GM19238 (cell line): ENCODE measurements around the gene HAP1.
A peak's percentile ranks its signal among the peaks of the same experiment; 100 is the strongest.

ENCODE experiments used
- DNase-seq: peaks from one replicate; pipeline ENCODE4 v3.0.0; 2011; ENCODE audit warnings: low spot score; ENCODE audit not compliant: insufficient read length

HAP1 gene

DNA sequence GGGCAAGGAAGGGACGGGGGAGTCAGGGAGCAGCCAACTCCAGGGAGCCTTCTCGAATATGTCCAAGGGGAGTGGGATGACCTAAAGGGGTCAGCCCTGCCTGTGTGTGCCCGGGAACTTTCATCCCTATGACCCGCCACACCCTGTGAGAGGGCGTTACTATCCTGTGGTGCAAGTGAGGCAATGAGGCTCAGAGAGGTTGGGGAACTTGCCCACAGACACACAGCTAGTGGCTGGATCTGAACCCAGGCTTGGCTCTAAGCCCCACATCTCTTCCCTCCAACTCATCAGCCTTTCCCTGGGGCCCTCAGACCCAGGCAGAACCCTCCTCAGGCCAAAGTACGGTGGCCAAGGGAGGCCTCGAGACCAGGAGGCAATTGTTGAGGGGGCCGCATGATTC lies 28.9 kb upstream of the HAP1 start:
- no peak for DNase-seq

DNA sequence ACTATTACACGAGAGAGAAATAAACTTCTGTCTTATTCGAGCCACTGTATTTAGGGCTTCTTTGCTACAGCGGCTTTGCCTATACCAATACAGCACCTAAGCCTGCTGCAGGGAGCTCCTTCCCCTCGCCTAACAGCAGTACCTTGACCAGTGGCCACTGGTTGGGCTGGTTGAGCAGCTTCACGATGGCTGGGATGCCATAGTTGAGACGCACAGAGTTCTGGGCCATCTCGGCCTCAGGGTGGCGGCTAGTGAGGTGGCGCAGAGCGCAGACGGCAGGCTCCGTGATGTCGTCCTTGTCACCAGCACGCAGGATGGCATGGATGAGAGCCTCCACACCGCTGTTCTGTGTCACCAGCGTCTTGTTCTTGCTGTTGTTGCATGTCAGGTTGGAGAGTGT lies 28.4 kb upstream of the HAP1 start:
- DNase-seq = no peak

DNA sequence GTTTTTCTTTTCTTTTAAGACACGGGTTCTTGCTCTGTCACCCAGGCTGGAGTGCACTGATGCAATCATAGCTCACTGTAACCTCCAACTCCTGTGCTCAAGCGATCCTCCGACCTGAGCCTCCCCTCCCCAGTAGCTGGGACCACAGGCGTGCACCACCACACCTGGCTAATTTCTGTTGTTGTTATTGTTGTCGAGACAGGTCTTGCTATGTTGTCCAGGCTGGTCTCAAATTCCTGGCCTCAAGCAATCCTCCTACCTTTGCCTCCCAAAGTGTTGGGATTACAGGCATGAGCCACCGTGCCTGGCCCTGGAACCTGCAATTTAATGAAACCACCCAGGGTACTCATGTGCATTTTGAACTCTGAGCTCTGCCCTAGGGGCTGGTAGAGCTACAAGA lies 27.9 kb upstream of the HAP1 start:
- DNase-seq = no peak

DNA sequence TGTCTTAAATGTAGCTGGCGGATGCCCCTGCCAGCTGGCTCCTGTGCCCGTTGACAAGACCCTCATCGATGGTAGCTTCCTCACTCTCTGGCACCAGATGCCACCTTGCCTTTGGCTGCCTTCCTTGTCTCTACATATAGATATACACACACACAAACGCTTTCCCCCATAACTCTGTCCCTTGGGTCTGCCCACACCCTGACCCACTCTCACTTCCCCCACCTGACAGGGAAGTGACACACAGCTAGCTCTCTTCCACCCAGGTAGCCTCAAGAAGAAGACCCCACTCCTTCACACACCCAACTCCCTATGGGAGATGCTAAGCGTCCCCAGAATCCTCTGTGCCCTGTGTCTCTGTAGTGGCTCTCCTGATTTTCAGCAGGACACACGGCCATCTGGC lies 26.4 kb upstream of the HAP1 start:
- DNase-seq = no peak

DNA sequence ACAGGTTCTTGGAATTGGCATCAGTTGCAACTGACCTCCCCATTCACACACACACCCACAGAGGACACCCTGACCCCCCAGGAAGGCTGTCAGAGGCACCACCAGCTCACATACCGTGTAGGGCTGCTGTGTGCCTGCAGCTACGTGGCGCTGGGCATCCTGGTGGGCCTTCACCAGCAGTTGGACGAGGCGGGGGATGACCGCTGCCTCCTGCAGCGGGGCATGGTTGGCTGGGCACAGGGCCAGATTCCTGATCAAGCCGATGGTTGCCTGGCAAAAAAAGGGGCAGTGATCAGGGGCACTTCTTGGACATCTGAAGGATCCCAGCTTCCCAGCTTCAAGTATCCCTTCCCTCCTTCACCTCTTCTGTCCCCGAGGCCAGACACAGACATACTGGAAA lies 24.2 kb upstream of the HAP1 start:
- no peak for DNase-seq

DNA sequence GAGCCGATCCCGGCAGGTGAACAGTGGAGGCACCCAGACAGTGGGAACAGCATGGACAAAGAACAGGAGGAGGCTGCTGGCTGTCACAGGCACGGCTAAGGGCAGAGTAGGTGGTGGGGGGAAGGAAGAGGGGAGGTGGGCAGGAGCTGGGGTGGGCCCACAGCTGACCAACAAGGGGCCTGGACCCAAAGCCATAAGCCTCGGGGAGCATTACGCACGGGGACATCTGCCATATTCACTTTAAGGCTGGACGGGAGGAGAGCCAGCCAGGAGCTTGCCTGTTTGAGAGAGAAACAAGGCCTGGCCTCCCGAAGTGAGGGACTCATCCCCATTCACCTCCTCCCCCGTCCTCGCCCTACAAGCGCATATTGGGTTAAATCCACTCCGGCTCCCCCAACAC lies 19.6 kb upstream of the HAP1 start:
- DNase-seq = no peak

DNA sequence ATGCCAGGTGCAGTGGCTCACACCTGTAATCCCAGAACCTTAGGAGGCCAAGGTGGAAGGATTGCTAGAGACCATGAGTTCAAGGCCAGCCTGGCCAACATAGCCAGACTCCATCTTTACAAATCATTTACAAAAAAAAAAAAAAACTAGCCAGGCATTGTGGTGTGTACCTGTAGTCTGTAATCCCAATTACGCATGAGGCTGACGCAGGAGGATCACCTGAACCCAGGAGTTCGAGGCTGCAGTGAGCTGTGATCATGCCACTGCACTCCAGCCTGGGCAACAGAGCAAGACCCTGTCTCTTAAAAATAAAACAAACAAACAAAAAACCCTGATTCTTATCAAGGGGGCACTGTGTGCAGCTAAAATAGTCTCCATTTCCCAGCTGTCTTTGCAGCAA lies 16.8 kb upstream of the HAP1 start:
- DNase-seq = no peak

DNA sequence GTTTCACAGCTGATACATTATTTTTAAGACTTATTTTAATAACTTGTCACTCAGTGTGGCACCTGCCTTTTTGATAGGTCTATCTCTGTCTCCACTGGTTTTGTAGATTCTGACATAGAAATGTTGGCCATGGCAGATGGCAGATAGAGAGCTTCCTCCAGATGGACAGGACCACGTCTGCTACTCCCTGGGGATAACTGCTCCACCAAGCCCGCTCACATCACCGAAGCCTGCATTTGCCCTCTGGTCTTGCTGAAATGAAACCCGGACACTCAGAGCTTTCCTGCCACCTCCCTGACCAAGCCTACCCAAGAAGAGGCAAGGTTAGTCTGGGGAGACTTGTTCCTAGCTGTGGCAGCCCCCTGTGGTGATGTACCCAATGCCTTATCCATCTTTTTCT lies 16.4 kb upstream of the HAP1 start:
- no peak for DNase-seq

DNA sequence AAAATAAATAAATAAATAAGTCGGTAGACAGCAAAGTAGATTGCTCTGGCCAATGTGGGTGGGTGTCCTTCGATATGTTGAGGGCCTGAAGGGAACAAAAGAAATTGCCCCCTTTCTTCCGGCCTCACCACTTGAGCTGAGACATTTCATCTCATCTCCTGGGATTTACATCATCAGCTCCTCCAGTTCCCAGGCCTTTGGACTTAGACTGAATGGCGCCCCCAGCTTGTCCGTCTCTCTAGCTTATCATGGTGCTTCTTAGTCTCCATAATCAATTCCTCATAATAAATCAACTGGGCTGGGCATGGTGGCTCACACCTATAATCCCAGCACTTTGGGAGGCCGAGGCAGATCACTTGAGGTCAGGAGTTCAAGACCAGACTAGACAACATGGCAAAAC lies 13.8 kb upstream of the HAP1 start:
- DNase-seq = no peak

DNA sequence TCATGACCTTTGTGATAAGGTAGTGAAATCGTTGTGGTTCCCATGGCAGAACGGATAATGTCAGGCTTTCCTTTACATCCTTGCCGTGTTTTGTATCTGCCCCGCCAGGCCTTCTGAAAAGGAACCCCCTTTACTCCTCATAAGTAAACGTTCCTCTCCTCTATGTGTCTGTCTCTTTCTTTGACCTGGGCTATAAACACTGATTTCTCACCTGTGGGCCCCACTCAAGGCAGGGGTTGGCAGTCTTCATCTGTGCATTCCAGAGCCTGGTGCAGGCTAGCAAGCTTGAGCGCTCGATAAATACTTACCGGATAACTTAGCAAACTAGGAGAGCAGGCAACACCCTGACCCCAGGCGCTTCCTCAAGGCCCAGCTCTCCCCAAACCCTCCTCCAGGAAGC lies 7.3 kb upstream of the HAP1 start:
- DNase-seq = no peak

DNA sequence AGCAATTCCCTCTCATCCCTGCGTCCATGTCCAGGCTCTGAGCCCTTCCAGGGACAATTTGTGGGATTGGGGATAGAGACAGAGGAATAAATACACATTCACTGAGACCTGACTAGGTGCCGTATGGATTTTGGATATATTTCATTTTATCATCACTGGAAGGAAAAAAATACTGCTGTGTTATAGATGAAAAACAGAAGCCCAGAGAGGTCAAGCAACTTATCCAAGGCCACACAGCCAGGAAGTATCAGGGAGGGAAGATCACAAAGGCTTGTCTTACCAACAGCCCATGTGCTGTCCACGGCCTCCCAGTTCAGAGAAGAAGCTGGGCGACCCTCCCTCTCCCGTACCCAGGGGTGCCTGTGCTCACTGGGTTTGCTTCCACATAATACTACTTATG lies 6.1 kb upstream of the HAP1 start:
- no peak for DNase-seq

DNA sequence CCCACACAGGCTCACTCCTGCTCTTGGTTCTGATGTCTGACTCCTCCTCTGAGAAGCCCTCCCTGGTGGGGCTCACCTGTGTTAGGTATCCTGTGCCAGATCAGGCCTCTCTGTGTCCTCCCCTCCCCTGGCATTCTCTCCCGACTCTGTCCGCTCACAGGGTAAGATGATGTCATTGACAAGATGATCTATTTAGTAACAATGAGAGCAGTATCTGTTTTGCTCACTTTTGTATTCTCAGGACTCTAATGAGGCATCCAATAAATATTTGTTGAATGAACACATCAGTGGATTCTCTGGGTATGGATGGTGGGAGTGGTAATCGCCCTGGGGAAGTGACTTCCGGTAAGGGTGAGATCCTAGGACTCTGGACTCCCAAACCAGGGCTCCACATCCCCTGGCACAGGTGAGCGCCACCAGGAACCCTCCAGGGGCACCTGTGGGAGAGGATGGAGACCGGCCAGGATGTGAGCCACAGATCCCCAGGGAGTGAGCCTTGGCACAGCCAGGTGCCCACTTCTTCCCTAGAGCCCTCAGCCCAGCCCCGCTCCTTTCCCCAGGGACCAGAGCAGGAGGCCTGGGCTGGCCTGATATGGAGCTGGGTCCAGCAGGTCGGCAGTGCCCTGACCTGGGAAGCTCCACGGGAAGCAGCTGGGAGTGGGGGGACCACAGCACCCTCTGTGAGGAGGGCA lies 5.4 kb upstream of the HAP1 start:
- DNase-seq = no peak

DNA sequence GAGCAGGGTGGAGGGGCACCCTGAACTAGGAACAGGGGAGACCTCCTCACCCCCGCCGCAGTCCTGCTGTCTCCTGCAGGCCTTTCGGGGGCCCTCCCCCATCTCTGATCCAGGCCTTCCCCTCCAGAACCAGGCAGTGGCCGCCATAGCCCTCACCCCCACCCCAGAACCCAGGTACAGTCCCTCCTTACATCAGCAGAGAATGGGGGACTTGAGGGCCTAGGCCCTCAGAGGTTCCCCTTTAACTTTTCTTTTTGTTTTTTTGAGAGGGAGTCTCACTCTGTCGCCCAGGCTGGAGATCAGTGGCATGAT lies 4.3 kb upstream of the HAP1 start:
- DNase-seq = no peak

DNA sequence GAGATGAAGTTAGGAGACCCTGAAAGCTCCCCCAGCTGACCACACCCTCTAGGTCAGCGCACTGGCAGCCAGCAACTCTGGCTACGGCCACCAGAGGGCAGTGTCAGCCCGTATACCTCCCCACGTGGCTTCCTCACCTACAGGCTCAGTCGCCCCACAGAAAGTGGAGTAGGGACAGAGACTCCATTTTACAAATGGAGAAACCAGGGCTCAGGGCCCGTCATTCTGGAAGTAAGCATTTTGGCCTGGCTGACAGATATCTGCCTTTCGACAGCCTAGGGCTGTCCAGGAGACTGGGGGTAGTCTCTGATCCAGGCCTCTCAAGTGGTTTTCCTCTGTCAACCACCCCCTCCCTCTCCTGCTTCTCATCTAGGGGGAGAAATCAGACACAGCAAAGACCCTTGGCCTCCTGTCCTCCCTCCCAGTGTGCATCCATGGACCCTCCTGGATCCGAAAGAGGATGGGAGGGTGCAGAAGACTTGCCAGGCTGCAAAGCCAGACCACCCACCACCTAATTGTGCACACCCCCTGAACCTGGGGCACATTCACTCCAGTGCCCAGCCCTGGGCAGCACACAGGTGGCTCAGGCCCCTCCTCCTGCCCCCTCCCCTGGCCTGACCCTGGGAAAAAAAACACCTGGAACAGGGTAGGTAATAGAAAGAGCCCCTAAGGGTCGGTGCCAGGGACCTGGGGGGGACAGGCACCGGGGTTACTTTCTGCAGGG lies 3.8 kb upstream of the HAP1 start:
- peak; percentile 94 for DNase-seq

DNA sequence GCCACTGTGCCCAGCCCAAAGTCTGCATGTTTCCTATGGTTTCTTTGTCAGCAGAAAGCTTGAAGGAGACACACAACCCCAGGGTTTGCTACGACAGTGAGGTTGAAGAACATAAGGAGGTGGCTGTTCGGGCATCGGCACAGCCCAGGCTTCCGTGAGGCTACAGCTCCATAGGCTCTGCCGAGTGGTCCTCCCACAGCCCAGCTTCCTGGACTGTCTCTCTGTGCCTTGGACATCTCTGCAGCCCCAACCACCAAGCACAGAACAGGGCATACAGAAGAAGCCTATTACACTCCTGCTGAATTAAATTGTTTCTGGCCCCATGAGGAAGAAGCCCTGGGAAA lies 3.2 kb upstream of the HAP1 start:
- DNase-seq = no peak

DNA sequence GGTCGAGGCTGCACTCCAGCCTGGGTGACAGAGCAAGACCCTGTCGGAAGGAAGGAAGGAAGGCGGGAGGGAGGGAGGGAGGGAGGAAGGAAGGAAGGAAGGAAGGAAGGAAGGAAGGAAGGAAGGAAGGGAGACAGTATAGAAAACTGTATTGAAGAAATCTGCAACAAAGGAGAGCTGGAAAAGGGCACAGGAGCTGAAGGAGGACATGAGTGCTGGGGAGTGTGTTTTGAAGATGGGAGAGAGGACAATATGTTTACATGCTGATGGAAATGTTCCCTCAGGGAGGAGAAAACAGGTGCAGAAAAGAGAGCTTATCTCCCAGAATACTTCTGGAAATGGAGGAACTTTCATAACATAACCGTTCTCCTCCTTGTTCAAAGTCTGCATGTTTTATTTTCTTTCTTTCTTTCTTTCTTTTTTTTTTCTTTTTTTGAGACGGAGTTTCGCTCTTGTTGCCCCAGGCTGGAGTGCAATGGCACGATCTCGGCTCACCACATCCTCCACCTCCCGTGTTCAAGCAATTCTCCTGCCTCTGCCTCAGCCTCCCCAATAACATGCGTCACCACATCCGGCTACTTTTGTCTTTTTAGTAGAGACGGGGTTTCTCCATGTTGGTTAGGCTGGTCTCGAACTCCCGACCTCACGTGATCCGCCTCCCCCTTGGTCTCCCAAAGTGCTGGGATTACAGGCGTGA lies 2.7 kb upstream of the HAP1 start:
- no peak for DNase-seq

DNA sequence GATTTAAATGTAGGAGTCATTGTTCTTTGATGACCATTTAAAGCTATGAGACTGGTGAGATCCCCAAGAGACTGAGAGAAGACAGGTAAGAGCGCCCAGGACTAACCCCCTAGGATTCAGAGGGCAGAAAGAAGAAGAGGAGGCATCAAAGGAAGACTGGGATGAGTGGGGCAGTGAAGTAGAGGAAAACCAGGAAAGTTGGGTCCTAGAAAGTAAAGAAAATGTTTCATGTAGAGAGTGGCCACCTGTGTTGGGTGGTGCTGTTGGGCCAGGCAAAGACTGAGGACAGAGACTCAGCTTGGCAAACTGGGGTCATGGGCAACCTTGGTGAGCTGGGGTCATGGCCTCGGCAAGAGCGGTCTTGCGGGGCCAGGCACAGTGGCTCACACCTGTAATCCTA lies 1.3 kb upstream of the HAP1 start:
- no peak for DNase-seq

DNA sequence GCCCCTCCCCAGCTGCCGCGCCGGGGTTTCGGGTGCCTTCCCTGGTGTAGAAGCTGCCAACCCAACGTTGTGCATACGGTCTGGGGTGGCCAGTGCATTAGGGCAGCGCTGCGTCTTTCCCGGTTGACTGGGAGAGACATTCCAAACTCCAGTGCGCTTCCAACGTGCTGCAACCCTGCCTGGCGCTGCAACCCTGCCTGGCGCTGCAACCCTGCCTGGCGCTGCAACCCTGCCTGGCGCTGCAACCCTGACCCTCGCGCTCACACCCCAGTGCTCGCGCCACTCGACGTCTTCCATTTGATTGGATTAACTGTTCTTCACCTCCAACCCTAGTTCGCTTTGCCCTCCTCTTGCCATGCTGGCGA lies 488 bp upstream of the HAP1 start:
- no peak for DNase-seq

DNA sequence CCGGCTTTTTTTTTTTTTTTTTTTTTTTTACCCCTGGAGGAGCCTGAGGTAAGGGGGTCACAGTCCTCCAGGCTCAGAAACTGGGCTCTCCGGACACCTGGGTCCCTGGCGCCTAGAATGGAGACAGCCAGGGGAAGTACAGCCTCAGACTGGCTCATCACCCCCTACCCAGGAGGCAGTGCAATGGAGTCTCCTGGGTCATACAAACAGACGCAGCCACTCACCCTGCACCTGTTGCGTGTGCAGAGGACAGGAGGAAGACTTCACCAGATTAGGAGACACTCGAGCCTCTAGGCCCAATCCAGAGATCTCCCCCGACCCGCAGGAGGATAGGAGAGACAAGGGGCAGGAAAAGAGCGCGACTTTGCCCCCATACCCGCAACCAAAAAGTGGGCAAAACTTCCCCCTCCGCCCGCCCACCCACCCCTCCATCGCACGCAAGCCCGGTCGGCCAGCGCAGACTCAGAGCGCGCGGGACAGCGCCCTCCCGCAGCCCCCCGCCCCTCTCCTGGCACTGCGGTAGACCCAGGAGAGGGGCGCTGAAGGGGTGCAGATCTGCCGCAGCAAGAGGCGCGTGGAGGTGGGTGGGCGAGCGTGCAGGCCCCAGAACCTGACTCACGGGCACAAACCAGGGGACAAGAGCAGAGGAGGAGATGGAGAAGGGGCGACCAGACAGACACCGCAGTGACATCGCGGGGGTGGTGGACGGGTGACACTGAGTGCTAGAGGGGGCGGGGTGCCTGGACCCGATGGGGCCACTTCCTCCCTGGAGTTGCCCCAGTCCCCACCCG lies 900 bp downstream of the HAP1 start:
- DNase-seq = no peak

DNA sequence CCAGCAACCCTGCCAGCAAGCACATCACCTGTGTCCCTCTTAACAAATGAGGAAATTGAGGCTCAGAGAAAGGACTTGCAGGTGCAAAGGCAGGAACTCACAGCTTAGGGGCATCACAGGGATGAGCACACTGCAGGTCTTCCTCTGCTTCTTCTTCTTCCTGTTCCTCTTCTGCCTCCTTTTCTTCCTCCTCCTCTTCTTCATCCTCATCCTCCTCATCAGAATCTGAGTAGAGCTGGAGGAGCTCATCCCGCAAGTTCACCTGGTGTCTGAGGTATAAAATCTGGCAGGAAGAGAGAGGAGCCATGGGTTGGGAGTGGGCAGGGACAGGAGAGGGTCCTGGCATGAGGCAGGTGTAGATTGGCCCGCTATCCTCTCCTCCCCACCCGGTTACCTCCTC lies 2.6 kb downstream of the HAP1 start:
- no peak for DNase-seq

DNA sequence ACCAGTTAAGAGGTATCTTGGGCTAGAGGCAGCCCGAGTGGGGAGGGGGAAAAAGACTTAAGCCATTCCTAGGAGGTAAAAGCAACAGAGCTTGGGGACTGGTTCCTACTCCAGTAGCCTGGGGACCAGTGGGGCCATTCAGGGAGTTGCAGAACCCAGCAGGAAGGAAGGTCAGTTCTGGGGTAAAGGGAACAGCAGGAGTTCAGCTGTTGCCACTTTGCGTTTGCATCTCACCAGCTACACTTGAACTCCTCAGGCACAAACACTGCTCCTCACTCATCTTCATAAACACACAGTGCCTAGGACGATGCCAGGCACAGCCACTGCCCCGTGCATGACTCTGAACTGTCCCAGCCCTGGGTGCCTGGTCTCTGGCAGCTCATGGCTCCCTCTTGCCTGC lies 4.0 kb downstream of the HAP1 start:
- DNase-seq = no peak

DNA sequence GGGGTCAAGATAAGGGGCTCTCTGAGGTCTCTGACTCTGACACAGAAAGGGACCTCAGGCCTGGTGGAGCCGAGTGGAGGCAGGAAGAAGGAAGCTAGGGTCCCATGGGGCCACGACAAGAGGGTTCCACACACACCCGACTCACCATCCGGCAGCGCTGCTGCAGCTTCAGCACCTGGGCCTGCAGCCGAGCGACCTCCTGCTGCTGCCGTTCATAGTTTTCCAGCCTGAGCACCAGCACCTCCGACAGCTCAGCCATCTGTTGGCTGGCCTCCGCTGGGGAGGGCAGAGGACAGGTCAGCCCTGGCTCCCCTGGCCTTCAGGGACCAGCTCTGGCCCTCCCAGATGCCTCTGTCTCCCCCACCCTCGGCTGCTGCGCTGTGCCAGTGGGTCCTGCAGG lies 6.4 kb downstream of the HAP1 start:
- DNase-seq = no peak
